DND-41 (cell line): ENCODE data around the gene SMTNL1.

Source experiments
- EZH2 ChIP-seq: IDR thresholded peaks from 3 replicates; pipeline ENCODE4 v1.6.1; 2012; ENCODE audit warnings: borderline replicate concordance, low read depth, mild to moderate bottlenecking, moderate library complexity, low read length, inconsistent platforms; ENCODE audit not compliant: severe bottlenecking
- TF ChIP-seq, protein P1 (sequence below): IDR thresholded peaks from 2 replicates; pipeline ENCODE4 v1.5.1; 2012; ENCODE audit warnings: borderline replicate concordance, low read length, moderate library complexity, mild to moderate bottlenecking; ENCODE audit not compliant: poor library complexity, severe bottlenecking; ENCODE audit errors: extremely low read depth

DNA sequence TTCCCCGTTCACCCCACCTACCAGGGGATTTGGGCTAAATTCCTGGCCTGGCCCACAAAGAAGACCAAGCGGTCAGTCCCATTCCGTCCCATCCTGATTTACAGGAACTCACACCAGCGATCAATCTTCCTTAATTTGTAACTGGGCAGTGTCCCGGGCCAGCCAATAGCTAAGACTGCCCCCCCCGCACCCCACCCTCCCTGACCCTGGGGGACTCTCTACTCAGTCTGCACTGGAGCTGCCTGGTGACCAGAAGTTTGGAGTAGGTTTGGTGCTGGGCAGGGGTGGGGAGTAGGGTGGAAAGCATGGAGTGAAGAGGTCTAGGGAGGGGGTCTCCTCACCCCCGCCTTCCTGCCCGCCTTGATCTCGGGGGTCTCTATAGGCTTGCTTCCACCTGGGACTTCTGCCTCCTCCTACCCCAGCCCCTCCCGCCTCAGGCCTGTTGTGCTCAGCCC is 60.1 kb downstream of the SMTNL1 start, which contains the start of gene SERPING1:
- TF ChIP-seq EZH2: no peak
- TF ChIP-seq, protein P1, sequence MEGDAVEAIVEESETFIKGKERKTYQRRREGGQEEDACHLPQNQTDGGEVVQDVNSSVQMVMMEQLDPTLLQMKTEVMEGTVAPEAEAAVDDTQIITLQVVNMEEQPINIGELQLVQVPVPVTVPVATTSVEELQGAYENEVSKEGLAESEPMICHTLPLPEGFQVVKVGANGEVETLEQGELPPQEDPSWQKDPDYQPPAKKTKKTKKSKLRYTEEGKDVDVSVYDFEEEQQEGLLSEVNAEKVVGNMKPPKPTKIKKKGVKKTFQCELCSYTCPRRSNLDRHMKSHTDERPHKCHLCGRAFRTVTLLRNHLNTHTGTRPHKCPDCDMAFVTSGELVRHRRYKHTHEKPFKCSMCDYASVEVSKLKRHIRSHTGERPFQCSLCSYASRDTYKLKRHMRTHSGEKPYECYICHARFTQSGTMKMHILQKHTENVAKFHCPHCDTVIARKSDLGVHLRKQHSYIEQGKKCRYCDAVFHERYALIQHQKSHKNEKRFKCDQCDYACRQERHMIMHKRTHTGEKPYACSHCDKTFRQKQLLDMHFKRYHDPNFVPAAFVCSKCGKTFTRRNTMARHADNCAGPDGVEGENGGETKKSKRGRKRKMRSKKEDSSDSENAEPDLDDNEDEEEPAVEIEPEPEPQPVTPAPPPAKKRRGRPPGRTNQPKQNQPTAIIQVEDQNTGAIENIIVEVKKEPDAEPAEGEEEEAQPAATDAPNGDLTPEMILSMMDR: no peak
